ENCODE results near the gene CACNA1A. TPM values are rescaled to one million over a fixed set of nuclear protein-coding genes. Genes with fewer than 3 reads are reported as not detected.

Gene CACNA1A
- total RNA-seq, 2 experiments from 2014 or later, result 0.19 to 0.78 TPM

DNA sequence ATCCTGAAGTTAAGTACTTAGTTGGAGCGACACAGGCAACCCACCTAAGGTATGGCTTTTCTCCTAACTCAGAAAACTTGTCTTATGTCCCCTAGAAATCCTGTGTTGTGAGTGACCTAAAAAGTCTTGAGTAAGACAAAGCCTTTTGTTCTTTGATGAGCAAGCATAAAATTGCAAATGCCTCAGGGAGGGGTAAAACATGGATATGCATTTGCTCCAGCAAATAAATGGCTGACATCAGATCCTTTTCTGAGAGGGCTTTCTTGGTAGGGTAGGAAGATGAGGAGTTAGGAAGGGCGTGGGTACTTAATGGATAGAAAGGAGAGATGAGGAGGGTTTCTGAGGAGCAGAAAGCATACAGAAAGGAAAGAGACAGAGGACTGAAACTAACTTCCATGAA, 192.4 kb downstream of the CACNA1A start:
- Histone ChIP-seq H3K4me3 (ENCODE audit: low read depth, low read length, poor library complexity, severe bottlenecking) (no peak overlapping the region), H3K36me3 (ENCODE audit: insufficient read depth, low read length) (no peaks in the 10 kb centered on the region), H3K27ac (ENCODE audit: low read depth, low read length, poor library complexity, severe bottlenecking) (no peak overlapping the region), H4K20me1 (ENCODE audit: insufficient read depth, low read length) (no peaks in the 10 kb centered on the region), H3K9me3 (ENCODE audit: low read length) (no peaks in the 10 kb centered on the region), H2AFZ (ENCODE audit: low read length) (no peak overlapping the region), H3K79me2 (ENCODE audit: insufficient read depth, low read depth, low read length) (no peaks in the 10 kb centered on the region), H3K4me2 (ENCODE audit: low read length) (no peak overlapping the region), H3K9me2 (ENCODE audit: insufficient read depth, low read length) (no peaks in the 10 kb centered on the region), H3K4me1 (ENCODE audit: insufficient read depth, low read length, poor library complexity, severe bottlenecking) (no peaks in the 10 kb centered on the region)
- BruUV-seq (replicated peaks), result no TSS peak
- intact Hi-C loops (cut with micrococcal nuclease; ENCODE audit: unreplicated experiment), result no loop called here
- ChIA-PET CTCF (ENCODE audit: unreplicated experiment) (no interaction called here), POLR2A (no interaction called here)
- no peak for DNase-seq (ENCODE audit: low spot score)
- TF ChIP-seq CTCF (conservative IDR thresholded peaks at IDR 0.05; ENCODE audit: low read length), result no peak

- H3K36me3 ChIP-seq (ENCODE audit: insufficient read depth, low read length), result no peaks in the 10 kb centered on the region
- no peak overlapping the region for H3K4me2 ChIP-seq (ENCODE audit: low read length)
- H2AFZ ChIP-seq (ENCODE audit: low read length), result no peak overlapping the region
- DNase-seq (ENCODE audit: low spot score), result no peak
- CTCF ChIA-PET (ENCODE audit: unreplicated experiment), result no interaction called here
- no peak overlapping the region for H3K27ac ChIP-seq (ENCODE audit: low read depth, low read length, poor library complexity, severe bottlenecking)
- no peaks in the 10 kb centered on the region for H3K79me2 ChIP-seq (ENCODE audit: insufficient read depth, low read depth, low read length)
- H3K4me3 ChIP-seq (ENCODE audit: low read depth, low read length, poor library complexity, severe bottlenecking), result no peak overlapping the region
- POLR2A ChIA-PET, result no interaction called here
- H3K9me3 ChIP-seq (ENCODE audit: low read length), result no peaks in the 10 kb centered on the region
- H4K20me1 ChIP-seq (ENCODE audit: insufficient read depth, low read length), result no peaks in the 10 kb centered on the region
- intact Hi-C loops (cut with micrococcal nuclease; ENCODE audit: unreplicated experiment), result no loop called here
- H3K4me1 ChIP-seq (ENCODE audit: insufficient read depth, low read length, poor library complexity, severe bottlenecking), result no peaks in the 10 kb centered on the region
- H3K9me2 ChIP-seq (ENCODE audit: insufficient read depth, low read length), result no peaks in the 10 kb centered on the region
- TF ChIP-seq CTCF (conservative IDR thresholded peaks at IDR 0.05; ENCODE audit: low read length), result no peak
- no peak for TF ChIP-seq EZH2phosphoT487 (IDR thresholded peaks at IDR 0.05; ENCODE audit: borderline replicate concordance, low read depth, low read length)
- no TSS peak for BruUV-seq (replicated peaks)
These were observed 196.4 kb downstream of the CACNA1A start for GRCh38 chr19:13309864-13310263.

DNA sequence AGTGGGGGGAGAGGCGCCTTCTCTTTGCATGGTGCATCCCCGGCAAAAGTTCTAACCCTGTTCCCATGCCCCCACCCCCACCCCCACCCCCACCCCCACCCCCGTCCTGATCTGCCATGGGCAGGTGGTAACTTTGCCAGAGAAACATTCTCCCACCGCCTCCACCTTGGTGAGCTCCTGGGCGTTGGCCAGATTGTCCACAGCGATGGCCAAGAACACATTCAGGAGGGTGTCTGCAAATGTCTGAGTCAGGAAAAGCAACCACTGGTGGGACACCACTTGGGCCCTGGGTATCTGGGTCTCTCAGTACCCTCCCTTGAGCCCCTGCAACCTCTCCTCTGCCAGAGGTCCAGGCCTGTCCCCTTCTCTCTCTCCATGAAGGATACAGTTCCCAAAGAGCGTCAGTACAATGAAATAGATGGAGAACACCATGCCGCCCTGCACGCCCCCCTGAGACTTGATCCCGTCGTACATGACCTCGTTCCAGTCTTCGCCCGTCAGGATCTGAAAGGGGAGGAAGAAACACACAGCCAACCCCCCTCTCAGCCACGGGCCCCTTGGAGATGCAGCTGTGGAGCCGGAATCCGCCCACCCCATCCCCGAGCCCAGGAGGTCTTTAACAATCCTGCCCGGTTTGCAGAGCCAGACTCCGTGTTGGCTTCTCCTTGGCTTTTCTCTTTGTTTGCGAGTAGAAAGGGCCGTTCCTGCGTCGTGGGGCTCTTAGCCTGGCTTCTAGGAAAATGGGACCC, 202.7 kb downstream of the CACNA1A start:
- Histone ChIP-seq H3K27ac (ENCODE audit: low read depth, low read length, poor library complexity, severe bottlenecking) (no peak overlapping the region), H3K36me3 (ENCODE audit: insufficient read depth, low read length) (no peaks in the 10 kb centered on the region), H3K79me2 (ENCODE audit: insufficient read depth, low read depth, low read length) (no peaks in the 10 kb centered on the region), H3K4me2 (ENCODE audit: low read length) (no peak overlapping the region), H3K9me3 (ENCODE audit: low read length) (no peaks in the 10 kb centered on the region), H3K4me3 (ENCODE audit: low read depth, low read length, poor library complexity, severe bottlenecking) (no peak overlapping the region), H4K20me1 (ENCODE audit: insufficient read depth, low read length) (no peaks in the 10 kb centered on the region), H2AFZ (ENCODE audit: low read length) (no peak overlapping the region), H3K4me1 (ENCODE audit: insufficient read depth, low read length, poor library complexity, severe bottlenecking) (no peaks in the 10 kb centered on the region), H3K9me2 (ENCODE audit: insufficient read depth, low read length) (no peaks in the 10 kb centered on the region)
- no peak for DNase-seq (ENCODE audit: low spot score)
- ChIA-PET POLR2A (no interaction called here), CTCF (ENCODE audit: unreplicated experiment) (no interaction called here)
- BruUV-seq (replicated peaks), result no TSS peak
- TF ChIP-seq CTCF (conservative IDR thresholded peaks at IDR 0.05; ENCODE audit: low read length) (no peak), EZH2phosphoT487 (IDR thresholded peaks at IDR 0.05; ENCODE audit: borderline replicate concordance, low read depth, low read length) (no peak)
- intact Hi-C loops (cut with micrococcal nuclease; ENCODE audit: unreplicated experiment), result no loop called here
